Type B pancreatic cell (in vitro differentiated cells): ENCODE results near the gene FXYD7. TPM values are rescaled to one million over a fixed set of nuclear protein-coding genes. Genes with fewer than 3 reads are reported as not detected.

Source experiments
- DNase-seq: peaks from one replicate; pipeline ENCODE4 v3.0.0; 2021; ENCODE audit warnings: mixed read lengths; ENCODE audit not compliant: unreplicated experiment; ENCODE audit errors: extremely low spot score
- H3K27ac Mint-ChIP-seq: 2 replicates; pipeline ENCODE4 v1.8.0; 2021; ENCODE audit warnings: mild to moderate bottlenecking, mixed read lengths
- H3K27me3 Mint-ChIP-seq: 2 replicates; pipeline ENCODE4 v1.8.0; 2021; ENCODE audit warnings: mixed read lengths
- H3K36me3 Mint-ChIP-seq: 2 replicates; pipeline ENCODE4 v1.8.0; 2021; ENCODE audit warnings: mixed read lengths
- H3K4me1 Mint-ChIP-seq: one replicate; pipeline ENCODE4 v1.8.0; 2021; ENCODE audit warnings: mixed read lengths; ENCODE audit not compliant: unreplicated experiment
- H3K4me3 Mint-ChIP-seq: 2 replicates; pipeline ENCODE4 v1.8.0; 2021; ENCODE audit warnings: mild to moderate bottlenecking, mixed read lengths
- H3K9me3 Mint-ChIP-seq: 2 replicates; pipeline ENCODE4 v1.8.0; 2021; ENCODE audit warnings: mixed read lengths
- long read RNA-seq: library from polyadenylated mRNA; unstranded; transcript quantifications from one replicate; pipeline ENCODE4 v2.0.0, GENCODE V29; 2020
- total RNA-seq: library from RNA; stranded (reverse); gene quantifications from 2 replicates; pipeline ENCODE4 v1.2.1, GENCODE V29; 2021; ENCODE audit warnings: low replicate concordance
- TF ChIP-seq, protein P1 (sequence below): fragments of 200-600 bp; sonication (generic); conservative IDR thresholded peaks from 2 replicates; pipeline ENCODE4 v1.5.0; 2021; ENCODE audit warnings: antibody characterized with exemption, mild to moderate bottlenecking

FXYD7 gene, protein sequence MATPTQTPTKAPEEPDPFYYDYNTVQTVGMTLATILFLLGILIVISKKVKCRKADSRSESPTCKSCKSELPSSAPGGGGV
- 1.5 TPM in 1 of 2 replicates, not detected in the other for total RNA-seq
- long read RNA-seq = 0 reads

GRCh38 chr19:35143231-35143715 is at the start of gene FXYD7:
FXYD7 (plus strand) TSS chr19:35143255; CDS start chr19:35143334, 79 bp downstream.
- H3K9me3 Mint-ChIP-seq = no peaks in the 10 kb centered on the region
- peaks cover 22% of the 10 kb centered on the region for H3K4me1 Mint-ChIP-seq
- no peak for DNase-seq
- TF ChIP-seq, protein P1, sequence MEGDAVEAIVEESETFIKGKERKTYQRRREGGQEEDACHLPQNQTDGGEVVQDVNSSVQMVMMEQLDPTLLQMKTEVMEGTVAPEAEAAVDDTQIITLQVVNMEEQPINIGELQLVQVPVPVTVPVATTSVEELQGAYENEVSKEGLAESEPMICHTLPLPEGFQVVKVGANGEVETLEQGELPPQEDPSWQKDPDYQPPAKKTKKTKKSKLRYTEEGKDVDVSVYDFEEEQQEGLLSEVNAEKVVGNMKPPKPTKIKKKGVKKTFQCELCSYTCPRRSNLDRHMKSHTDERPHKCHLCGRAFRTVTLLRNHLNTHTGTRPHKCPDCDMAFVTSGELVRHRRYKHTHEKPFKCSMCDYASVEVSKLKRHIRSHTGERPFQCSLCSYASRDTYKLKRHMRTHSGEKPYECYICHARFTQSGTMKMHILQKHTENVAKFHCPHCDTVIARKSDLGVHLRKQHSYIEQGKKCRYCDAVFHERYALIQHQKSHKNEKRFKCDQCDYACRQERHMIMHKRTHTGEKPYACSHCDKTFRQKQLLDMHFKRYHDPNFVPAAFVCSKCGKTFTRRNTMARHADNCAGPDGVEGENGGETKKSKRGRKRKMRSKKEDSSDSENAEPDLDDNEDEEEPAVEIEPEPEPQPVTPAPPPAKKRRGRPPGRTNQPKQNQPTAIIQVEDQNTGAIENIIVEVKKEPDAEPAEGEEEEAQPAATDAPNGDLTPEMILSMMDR = peak; percentile 62
- no peak within 1 kb of the TSS for H3K27ac Mint-ChIP-seq
- H3K27me3 Mint-ChIP-seq = peaks cover 55% of the 10 kb centered on the region
- peak within 1 kb of the TSS; percentile 74 for H3K4me3 Mint-ChIP-seq
- H3K36me3 Mint-ChIP-seq = no peaks in the 10 kb centered on the region

GRCh38 chr19:35093430-35093829 is 49.6 kb upstream of the FXYD7 start:
- Mint-ChIP-seq H3K27me3 (no peaks in the 10 kb centered on the region), H3K4me1 (peaks cover 13% of the 10 kb centered on the region), H3K27ac (no peak overlapping the region), H3K4me3 (no peak overlapping the region), H3K9me3 (no peaks in the 10 kb centered on the region), H3K36me3 (no peaks in the 10 kb centered on the region)
- TF ChIP-seq, protein P1 = no peak
- no peak for DNase-seq

GRCh38 chr19:35093941-35094647 is 49.0 kb upstream of the FXYD7 start:
- no peak for DNase-seq
- peaks cover 13% of the 10 kb centered on the region for H3K4me1 Mint-ChIP-seq

GRCh38 chr19:35094656-35095055 is 48.4 kb upstream of the FXYD7 start:
- DNase-seq = no peak
- Mint-ChIP-seq H3K27me3 (no peaks in the 10 kb centered on the region), H3K9me3 (no peaks in the 10 kb centered on the region), H3K27ac (no peak overlapping the region), H3K36me3 (no peaks in the 10 kb centered on the region), H3K4me1 (peaks cover 13% of the 10 kb centered on the region), H3K4me3 (no peak overlapping the region)
- TF ChIP-seq, protein P1 = no peak

More at GRCh38 chr19:35093941-35094647, 49.0 kb upstream of the FXYD7 start:
- H3K36me3 Mint-ChIP-seq = no peaks in the 10 kb centered on the region
- H3K4me3 Mint-ChIP-seq = no peak overlapping the region
- H3K9me3 Mint-ChIP-seq = no peaks in the 10 kb centered on the region
- H3K27me3 Mint-ChIP-seq = no peaks in the 10 kb centered on the region
- TF ChIP-seq, protein P1 = no peak
- H3K27ac Mint-ChIP-seq = no peak overlapping the region

DNA sequence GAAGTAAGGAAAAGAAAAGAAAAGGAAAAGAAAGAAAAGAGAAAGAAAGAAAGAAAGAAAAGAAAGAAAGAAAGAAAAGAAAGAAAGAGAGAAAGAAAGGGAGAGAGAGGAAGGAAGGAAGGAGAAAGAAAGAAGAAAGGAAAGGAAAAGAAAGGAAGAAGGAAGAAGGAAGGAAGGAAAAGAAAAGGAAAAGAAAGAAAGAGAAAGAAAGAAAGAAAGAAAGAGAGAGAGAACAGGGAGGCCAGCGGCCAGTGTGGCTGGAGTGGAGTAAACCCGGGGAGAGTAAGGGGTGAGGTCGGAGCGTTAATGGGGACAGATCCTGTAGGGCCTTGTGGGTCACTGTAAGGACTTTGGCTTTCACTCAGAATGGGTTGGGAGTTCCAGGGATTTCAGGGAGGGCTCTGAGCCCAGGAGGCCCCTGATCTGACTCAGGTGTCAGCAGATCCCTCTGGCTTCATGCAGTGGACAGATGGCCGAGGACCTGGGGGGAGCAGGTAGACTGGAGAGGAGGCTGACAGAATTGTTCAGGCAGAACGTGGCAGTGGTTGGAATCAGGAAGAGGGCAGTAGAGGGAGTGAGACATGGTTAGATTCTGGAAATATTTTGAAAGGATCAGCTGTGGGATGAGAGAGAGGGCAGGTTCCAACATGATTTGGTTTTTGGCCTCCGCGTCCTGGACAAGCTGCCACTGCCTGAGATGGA is 47.2 kb upstream of the FXYD7 start:
- peaks cover 6% of the 10 kb centered on the region for H3K4me1 Mint-ChIP-seq
- no peak overlapping the region for H3K4me3 Mint-ChIP-seq
- TF ChIP-seq, protein P1 = no peak
- H3K27me3 Mint-ChIP-seq = no peaks in the 10 kb centered on the region
- no peaks in the 10 kb centered on the region for H3K9me3 Mint-ChIP-seq
- DNase-seq = no peak
- H3K36me3 Mint-ChIP-seq = no peaks in the 10 kb centered on the region
- peak overlapping the region; percentile 44 for H3K27ac Mint-ChIP-seq
